Stimulated activated CD8-positive, alpha-beta memory T cell treated with anti-CD3 and anti-CD28 coated beads, Interleukin-4, amount 100 ng/mL, for 48 hours (primary cell): ENCODE data around the gene TWSG1.
"Not testable (repeated sequence)": the region's sequence is repeated elsewhere in the genome, so short reads cannot be mapped to it uniquely, and the experiment has no call there.

Experiments used
- DNase-seq: peaks from one replicate; pipeline ENCODE4 v3.0.0-alpha.2; 2020

The TWSG1 gene

DNA sequence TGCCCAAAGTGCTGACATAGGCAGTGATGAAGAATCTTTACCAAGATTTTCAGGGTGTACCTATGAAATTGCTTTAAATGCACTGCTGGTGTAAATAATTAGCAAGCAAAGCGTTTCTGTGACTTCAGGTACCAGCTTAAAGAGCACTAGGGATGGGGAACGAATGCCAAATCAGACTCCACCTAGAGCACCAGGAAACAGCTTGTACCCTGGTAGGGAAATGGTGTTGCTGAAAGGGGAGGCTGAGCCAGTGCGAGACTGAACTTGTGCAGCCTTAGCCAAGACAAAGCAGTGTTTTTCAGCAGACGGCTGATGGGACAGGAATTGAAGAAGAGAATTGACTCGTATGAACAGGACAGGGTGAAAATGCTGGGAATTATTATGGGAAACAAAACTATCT lies 65.6 kb downstream of the TWSG1 start:
- DNase-seq, result no peak

- no peak for DNase-seq
These were observed 66.6 kb downstream of the TWSG1 start for GRCh38 chr18:9401176-9401575.

- not testable (repeated sequence) for DNase-seq
These were observed 67.9 kb downstream of the TWSG1 start for GRCh38 chr18:9402358-9403007.

DNA sequence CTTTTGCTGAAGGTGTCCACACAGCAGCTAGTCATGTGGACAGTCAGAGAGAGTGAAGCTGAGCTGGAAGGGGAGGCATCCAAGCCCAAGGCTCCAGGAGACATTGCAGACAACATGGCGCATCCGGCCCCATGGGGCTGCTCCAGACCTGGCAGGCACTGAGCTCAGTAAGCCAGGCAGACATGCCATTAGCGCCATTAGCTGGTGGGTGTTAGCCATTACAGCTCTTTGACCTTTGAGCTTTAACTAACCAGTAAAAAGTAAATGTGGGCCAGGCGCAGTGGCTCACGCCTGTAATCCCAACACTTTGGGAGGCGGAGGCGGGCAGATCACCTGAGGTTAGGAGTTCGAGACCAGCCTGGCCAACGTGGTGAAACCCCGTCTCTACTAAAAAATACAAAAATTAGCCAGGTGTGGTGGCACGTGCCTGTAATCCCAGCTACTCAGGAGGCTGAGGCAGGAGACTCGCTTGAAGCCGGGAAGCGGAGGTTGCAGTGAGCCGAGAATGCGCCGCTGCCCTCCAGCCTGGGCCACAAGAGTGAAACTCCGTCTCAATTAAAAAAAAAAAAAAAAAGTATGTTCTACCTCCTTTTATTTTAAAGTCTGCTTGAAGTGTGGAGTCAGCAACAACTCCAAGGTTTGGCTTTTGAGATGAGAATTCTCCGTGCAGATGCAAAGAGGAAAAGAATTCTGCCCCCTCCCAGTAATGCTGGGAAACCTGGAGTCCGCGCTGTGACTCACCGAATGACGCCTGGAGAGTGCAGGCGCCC lies 69.4 kb downstream of the TWSG1 start:
- no peak for DNase-seq

GRCh38 chr18:9404565-9405060 lies 70.0 kb downstream of the TWSG1 start:
- DNase-seq, result peak; percentile 41

DNA sequence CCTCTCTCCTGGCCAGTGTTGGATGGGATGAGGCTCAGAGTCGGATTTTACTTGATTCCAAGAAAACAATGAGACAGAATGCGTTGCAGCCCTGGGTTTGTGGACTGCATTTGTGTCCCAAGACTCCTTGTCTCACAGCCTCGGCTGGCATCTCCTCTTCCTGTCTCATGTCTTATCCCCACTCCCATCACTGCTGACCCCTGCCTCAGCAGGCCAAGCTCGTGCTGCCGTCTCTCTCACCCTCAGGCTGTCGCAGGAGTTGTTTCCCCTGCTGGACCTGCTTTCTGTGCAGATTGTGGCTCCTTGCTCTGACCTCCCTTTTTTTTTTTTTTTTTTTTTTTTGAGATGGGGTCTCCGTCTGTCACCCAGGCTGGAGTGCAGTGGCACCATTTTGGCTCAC lies 70.6 kb downstream of the TWSG1 start:
- DNase-seq, result no peak

DNA sequence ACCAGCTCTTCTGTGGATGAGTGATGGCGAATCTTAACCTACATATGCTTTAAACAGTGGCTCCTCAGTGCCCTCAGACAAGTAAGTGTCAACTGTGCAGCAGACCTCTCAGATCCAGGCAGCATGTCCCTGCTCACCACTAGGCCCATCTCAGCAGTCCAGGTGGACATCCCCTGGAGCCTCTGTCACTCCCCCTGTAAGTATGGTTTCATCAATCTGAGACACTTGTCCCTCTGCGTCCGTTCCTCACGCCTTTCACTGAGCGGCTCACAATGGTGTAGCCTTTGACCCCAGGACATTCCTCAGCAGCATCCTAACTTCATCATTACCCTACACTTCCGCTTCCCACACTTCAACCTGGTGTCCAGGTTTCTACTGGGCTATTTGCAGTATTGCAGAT lies 71.4 kb downstream of the TWSG1 start:
- DNase-seq, result no peak

GRCh38 chr18:9410515-9410914 lies 75.9 kb downstream of the TWSG1 start:
- DNase-seq, result no peak

DNA sequence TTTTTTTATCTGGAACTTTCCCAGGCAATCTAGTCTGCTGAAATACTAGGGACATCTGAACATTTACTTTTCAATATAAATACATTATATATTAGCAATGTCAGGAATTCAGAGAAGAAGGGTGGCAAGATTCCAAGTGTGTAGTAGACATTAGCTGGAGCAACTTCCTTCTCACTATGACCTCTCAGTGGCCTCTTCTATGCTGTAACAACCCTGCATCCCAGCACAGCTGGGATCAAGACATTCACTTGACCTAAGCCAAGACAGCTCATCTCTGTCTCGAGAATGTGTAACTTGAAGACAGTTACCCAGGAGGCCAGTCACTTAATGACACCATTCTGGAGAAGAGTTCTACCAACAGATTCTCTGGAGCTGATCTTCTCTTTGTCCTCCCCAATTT lies 79.0 kb downstream of the TWSG1 start:
- no peak for DNase-seq

DNA sequence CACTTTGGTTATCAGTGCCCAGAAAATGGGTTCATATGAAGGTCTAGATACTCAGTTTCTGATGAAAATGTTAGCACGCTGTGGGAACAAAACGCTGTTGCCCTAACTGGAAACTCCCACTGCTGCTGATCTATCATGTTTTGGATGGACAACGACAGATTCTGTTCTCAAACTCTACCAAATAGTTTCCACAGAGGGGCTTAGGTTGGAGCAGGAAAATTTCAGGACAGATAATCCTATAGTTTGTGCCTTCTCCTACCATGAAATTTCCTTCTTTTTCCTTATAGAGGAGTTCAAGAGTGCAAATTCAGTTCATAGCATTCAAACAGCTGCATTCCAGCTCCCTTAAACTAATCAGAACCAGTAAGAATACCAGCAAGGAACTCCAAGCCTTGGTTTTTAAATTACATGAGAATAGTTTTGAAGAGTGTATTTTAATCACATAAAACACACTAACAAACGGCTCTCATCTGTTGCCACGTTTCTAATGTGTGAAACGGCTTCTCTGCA lies 82.0 kb downstream of the TWSG1 start:
- no peak for DNase-seq

- DNase-seq, result no peak
These were observed 82.7 kb downstream of the TWSG1 start for GRCh38 chr18:9417073-9417851.

- DNase-seq, result no peak
These were observed 83.6 kb downstream of the TWSG1 start for GRCh38 chr18:9418047-9418690.

DNA sequence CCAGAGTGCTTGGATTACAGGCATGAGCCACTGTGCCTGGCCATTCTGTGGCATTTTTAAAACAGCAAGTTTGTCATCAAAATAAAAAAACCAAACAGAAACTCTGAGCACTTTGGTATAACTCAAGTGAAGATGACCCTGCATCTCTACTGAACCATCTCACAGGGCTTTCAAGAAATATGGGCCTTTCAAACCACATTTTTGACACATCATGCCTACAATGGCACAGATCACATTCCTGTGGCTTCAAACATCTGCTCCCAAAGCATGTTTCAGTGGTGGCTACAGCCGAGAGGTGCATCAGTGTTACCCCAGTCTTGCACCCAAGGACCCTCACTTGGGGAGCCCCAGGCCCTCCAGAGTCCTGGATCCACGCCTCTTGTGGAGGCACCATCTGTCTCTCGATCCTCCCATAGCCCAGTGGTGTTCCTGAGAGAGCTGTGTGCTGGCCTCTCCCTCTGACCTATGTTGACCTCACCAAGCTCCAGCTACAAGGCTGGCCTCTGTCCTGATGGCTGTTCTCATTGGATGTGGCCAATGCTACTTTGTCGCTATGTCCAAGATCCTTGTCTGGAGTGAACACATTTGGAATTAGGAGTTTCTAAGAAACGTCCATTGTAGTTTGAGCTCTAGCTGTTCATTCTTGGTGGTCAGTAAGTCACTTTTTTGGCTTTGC lies 85.5 kb downstream of the TWSG1 start:
- no peak for DNase-seq

- no peak for DNase-seq
These were observed 86.7 kb downstream of the TWSG1 start for GRCh38 chr18:9421096-9421900.

DNA sequence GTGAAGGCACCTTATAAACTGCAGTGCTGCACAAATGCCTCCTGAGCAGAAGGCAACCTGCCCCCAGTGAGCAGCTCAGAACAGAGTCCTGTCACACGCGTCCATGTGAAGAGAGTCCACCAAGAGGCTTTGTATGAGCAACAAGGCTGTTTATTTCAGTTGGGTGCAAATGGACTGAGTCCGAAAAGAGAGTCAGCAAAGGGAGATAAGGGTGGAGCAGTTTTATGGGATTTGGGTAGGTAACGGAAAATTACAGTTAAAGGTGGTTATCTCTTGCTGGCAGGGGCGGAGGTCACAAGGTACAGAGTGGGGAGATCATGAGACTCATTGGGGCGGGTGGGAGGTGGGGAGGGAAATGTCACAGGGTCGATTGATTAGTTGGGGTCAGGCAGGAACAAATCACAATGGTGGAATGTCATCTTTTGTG lies 87.3 kb downstream of the TWSG1 start:
- DNase-seq, result no peak

DNA sequence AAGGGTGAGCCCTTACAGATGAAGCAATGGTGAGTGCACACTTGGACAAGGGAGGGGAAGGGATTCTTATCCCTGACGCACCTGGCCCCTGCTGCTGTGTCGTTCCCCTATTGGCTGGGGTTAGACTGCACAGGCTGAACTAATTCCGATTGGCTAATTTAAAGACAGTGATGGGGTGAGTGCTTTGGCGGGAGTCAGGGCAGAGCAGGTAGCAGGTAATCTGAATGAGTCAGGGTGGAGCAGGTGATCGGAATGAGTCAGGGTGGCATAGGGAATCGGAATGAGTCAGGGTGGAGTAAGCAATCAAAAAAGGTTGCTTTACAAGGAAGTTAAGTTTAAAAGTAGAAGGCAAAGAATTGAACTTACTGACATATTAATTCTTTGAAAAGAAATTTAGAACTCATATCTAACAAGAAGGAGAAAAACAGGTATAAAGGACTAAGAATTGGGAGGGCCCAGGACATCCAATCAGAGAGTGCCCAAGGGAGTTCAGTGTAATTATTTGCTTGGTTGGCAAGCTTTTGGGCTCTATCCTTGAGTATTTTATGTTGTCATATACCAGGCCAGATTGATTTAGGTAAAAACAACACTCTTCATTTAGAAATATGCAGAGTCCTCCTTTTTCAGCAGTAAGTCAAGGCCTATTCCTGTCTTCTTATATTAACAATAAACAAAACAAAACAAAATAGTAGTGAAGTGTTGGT lies 88.4 kb downstream of the TWSG1 start:
- no peak for DNase-seq

GRCh38 chr18:9423648-9424047 lies 89.1 kb downstream of the TWSG1 start:
- not testable (repeated sequence) for DNase-seq

- DNase-seq, result not testable (repeated sequence)
These were observed 89.7 kb downstream of the TWSG1 start for GRCh38 chr18:9424235-9424634.

DNA sequence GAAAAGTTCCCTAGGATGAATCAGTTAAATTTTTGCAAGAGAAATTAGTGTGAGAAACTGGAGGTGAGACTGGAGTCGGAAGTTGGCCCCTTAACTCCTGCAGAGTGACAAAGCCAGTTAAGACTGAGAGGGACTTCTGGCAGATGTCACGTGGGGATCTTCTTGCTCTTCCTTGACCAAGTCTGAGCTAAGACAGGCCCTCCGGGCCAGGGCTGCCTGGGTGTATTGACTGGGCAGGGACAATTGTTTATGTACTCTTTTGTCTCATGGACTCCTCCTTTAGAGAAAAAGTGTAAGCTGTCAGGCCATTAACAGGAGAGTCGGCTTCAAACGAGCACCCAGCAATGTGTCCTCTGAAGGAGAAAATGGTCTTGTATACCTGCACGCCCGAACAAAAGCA lies 92.2 kb downstream of the TWSG1 start:
- no peak for DNase-seq

- no peak for DNase-seq
These were observed 93.7 kb downstream of the TWSG1 start for GRCh38 chr18:9428301-9428706.
